SK-N-SH (cell line): ENCODE measurements around the gene ACTL8. TPM values are rescaled to one million over a fixed set of nuclear protein-coding genes. Genes with fewer than 3 reads are reported as not detected.

Experiments used
- CTCF ChIA-PET: fragments of 300-600, 350-600 bp; formaldehyde crosslinking; extraction: SDS; loops from one replicate; lab custom pipeline; 2021; lab: Yijun Ruan, JAX
- POLR2A ChIA-PET: fragments of 350-600 bp; sonication (Branson Sonifier 250); formaldehyde crosslinking; extraction: SDS; loops from one replicate; lab custom pipeline; 2020; ENCODE audit warnings: antibody characterized with exemption, inconsistent platforms; lab: Yijun Ruan, JAX
- DNase-seq: peaks from one replicate; pipeline ENCODE4 v3.0.0; 2012
- H2AFZ ChIP-seq: fragments of 200-600 bp; sonication (generic); 2 replicates; pipeline ENCODE4 v1.8.1; 2016; ENCODE audit warnings: antibody characterized with exemption, mild to moderate bottlenecking, low read depth
- H3F3A ChIP-seq: fragments of 200-600 bp; sonication (generic); replicated peaks from 2 replicates; pipeline ENCODE3; 2016; ENCODE audit warnings: antibody characterized with exemption, mild to moderate bottlenecking; ENCODE audit not compliant: insufficient read depth
- H3K27ac ChIP-seq, 2 experiments: fragments of 200-500 bp in 1 of 2; fragments of 200-600 bp in 1 of 2; sonication (Bioruptor generic) in 1 of 2; sonication (generic), shearing (Covaris generic) in 1 of 2; 2 replicates each; pipeline versions ENCODE4 v1.5.1 to v1.6.1; 2014 to 2016; ENCODE audit warnings: low read depth in 2 of 2, inconsistent platforms in 1 of 2, low read length in 1 of 2, mild to moderate bottlenecking in 1 of 2, mixed read lengths in 1 of 2
- H3K27me3 ChIP-seq: fragments of 200-600 bp; sonication (generic), shearing (Covaris generic); 2 replicates; pipeline ENCODE4 v1.6.1; 2016; ENCODE audit warnings: mixed run types; ENCODE audit not compliant: insufficient read depth
- H3K36me3 ChIP-seq, 2 experiments: fragments of 200-500 bp in 1 of 2; fragments of 200-600 bp in 1 of 2; sonication (Bioruptor generic) in 1 of 2; sonication (generic) in 1 of 2; replicated peaks in 1 of 2; 2 replicates each; pipeline versions ENCODE3 to v1.5.1; 2014 to 2016; ENCODE audit warnings: low read length in 1 of 2, mild to moderate bottlenecking in 1 of 2; ENCODE audit not compliant: insufficient read depth in 2 of 2, control insufficient read depth in 1 of 2
- H3K4me1 ChIP-seq, 2 experiments: fragments of 200-500 bp in 1 of 2; fragments of 200-600 bp in 1 of 2; sonication (Bioruptor generic) in 1 of 2; sonication (generic), shearing (Covaris generic) in 1 of 2; 2 replicates each; pipeline versions ENCODE4 v1.5.1 to v1.6.1; 2014 to 2016; ENCODE audit warnings: low read depth in 1 of 2, low read length in 1 of 2, mixed run types in 1 of 2; ENCODE audit not compliant: insufficient read depth in 2 of 2, control insufficient read depth in 1 of 2
- H3K4me2 ChIP-seq: fragments of 200-600 bp; sonication (generic), shearing (Covaris generic); 2 replicates; pipeline ENCODE4 v1.6.1; 2017; ENCODE audit warnings: mixed run types
- H3K4me3 ChIP-seq, 2 experiments: fragments of 200-500 bp in 1 of 2; fragments of 200-600 bp in 1 of 2; sonication (Bioruptor generic) in 1 of 2; sonication (generic), shearing (Covaris generic) in 1 of 2; 2 replicates each; pipeline versions ENCODE4 v1.5.1 to v1.8.1; 2014 to 2016; ENCODE audit warnings: low read depth in 2 of 2, inconsistent platforms in 1 of 2, low read length in 1 of 2, mild to moderate bottlenecking in 1 of 2, mixed read lengths in 1 of 2, moderate library complexity in 1 of 2
- H3K79me2 ChIP-seq: fragments of 200-600 bp; sonication (generic); 2 replicates; pipeline ENCODE4 v1.8.1; 2017; ENCODE audit warnings: mild to moderate bottlenecking; ENCODE audit not compliant: insufficient read depth
- H3K9ac ChIP-seq: fragments of 200-600 bp; sonication (generic); 2 replicates; pipeline ENCODE4 v1.6.1; 2017; ENCODE audit warnings: mixed run types
- H3K9me2 ChIP-seq: fragments of 200-600 bp; sonication (generic); 2 replicates; pipeline ENCODE4 v1.6.1; 2017; ENCODE audit warnings: mixed run types
- H3K9me3 ChIP-seq: fragments of 200-600 bp; sonication (generic); 2 replicates; pipeline ENCODE4 v1.6.1; 2017; ENCODE audit warnings: mixed run types, mild to moderate bottlenecking, moderate library complexity
- H4K20me1 ChIP-seq: fragments of 200-600 bp; sonication (generic); 2 replicates; pipeline ENCODE4 v1.6.1; 2017; ENCODE audit warnings: mild to moderate bottlenecking, mixed run types; ENCODE audit not compliant: insufficient read depth
- ELF1 ChIP-seq: IDR thresholded peaks from 2 replicates; pipeline ENCODE4 v1.4.0; 2012
- FOSL2 ChIP-seq: IDR thresholded peaks from 2 replicates; pipeline ENCODE4 v1.4.0; 2012; ENCODE audit warnings: low read depth, mild to moderate bottlenecking, moderate library complexity, borderline replicate concordance
- FOXJ3 ChIP-seq: sonication (generic); formaldehyde crosslinking; IDR thresholded peaks from 2 replicates; pipeline ENCODE4 v1.5.1; 2020; ENCODE audit warnings: mild to moderate bottlenecking, missing genetic modification reagents
- MXI1 ChIP-seq: IDR thresholded peaks from 2 replicates; pipeline ENCODE4 v1.6.1; 2012; ENCODE audit warnings: mild to moderate bottlenecking, low read depth, low read length, improper control_type of control experiment
- NFIC ChIP-seq: IDR thresholded peaks from 2 replicates; pipeline ENCODE4 v1.4.0; 2012; ENCODE audit warnings: borderline replicate concordance
- RAD21 ChIP-seq: IDR thresholded peaks from 2 replicates; pipeline ENCODE4 v1.6.1; 2012; ENCODE audit warnings: mild to moderate bottlenecking, low read length
- RFX5 ChIP-seq: IDR thresholded peaks from 2 replicates; pipeline ENCODE4 v1.6.1; 2012; ENCODE audit warnings: mild to moderate bottlenecking, improper control_type of control experiment, low read length
- RXRA ChIP-seq: IDR thresholded peaks from 2 replicates; pipeline ENCODE4 v1.4.0; 2012; ENCODE audit warnings: low read depth, mild to moderate bottlenecking, borderline replicate concordance
- YY1 ChIP-seq: IDR thresholded peaks from 2 replicates; pipeline ENCODE4 v1.4.0; 2012; ENCODE audit warnings: low read depth, mild to moderate bottlenecking
- WGBS: methylation state at CpG from one replicate; pipeline ENCODE4 v1.1.6; 2017; ENCODE audit warnings: low lambda C conversion rate; 5-methylcytosine and 5-hydroxymethylcytosine counted together
- polyA plus RNA-seq, 3 experiments: library from polyadenylated mRNA; depleted of rRNA; stranded (reverse); fragments of >200 nt; gene quantifications; 2 replicates each; pipeline ENCODE4 v1.2.3, GENCODE V29; 2012
- TF ChIP-seq, protein P1 (sequence below): IDR thresholded peaks from 2 replicates; pipeline ENCODE4 v1.4.0; 2012; ENCODE audit warnings: low read depth

The ACTL8 gene
- polyA plus RNA-seq, 1 of the 3 experiments (the other 2 are of a cell fraction), result 0.05 TPM

DNA sequence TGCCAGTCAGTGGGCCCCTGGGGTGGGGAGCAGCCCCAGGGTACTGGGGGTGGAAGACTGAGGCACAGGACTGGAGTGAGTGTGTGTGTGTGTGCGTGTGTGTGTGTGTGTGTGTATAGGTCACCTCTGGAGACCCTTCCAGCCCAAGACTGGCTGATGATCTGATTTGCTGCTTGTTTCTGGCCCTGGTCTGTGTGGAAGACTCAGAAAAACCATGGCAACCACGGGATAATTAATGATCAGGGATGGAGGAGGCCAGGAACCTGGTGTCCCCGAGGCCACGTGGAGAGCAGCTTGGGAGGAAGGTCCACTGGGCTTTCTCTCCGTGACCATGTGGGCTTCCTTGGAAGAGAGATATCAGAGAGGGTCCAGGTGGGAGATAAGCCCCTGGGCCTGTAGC lies 4.8 kb upstream of the ACTL8 start:
- Histone ChIP-seq H3K9ac (no peak overlapping the region), H2AFZ (no peak overlapping the region), H3K9me2 (no peaks in the 10 kb centered on the region), H3F3A (no peaks in the 10 kb centered on the region), H3K36me3 (no peaks in the 10 kb centered on the region), H3K4me1 (peaks cover 0 to 15% of the 10 kb centered on the region in 2 experiments; a peak in 1 of 4 replicates), H3K4me3 (no peak overlapping the region), H4K20me1 (no peaks in the 10 kb centered on the region), H3K4me2 (no peak overlapping the region), H3K27ac (no peak overlapping the region), H3K79me2 (no peaks in the 10 kb centered on the region), H3K27me3 (no peaks in the 10 kb centered on the region), H3K9me3 (no peaks in the 10 kb centered on the region)
- POLR2A ChIA-PET, result no interaction called here
- 41% methylated on average over 3 of the region's 5 CpGs for WGBS
- TF ChIP-seq, protein P1, sequence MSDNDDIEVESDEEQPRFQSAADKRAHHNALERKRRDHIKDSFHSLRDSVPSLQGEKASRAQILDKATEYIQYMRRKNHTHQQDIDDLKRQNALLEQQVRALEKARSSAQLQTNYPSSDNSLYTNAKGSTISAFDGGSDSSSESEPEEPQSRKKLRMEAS, result no peak
- TF ChIP-seq FOXJ3 (CRISPR knock-in tag) (no peak), NFIC (no peak), FOSL2 (no peak), RXRA (no peak), RFX5 (no peak), RAD21 (no peak), ELF1 (no peak)
- no peak for DNase-seq
- CTCF ChIA-PET, result no interaction called here

DNA sequence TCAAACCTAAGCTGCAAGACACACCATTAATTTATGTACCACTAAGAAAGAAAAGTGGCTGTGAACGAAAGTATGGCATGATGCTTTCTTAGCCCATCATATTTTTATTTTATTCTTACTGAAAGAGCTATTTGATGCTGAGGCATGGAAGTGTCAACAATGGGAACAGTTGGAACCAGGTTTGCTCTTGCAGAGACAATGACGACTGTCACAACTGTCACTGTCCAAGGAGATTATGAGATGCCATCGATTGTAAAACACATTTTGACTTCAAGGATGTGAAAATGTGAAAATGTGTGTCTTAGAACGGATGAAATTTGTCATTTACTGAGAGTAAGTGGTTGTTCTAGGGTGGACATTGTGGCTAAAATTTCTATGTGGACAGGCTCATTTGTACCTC lies 2.8 kb upstream of the ACTL8 start:
- Histone ChIP-seq H4K20me1 (no peaks in the 10 kb centered on the region), H3K4me1 (peaks cover 0 to 15% of the 10 kb centered on the region in 2 experiments; a peak in 1 of 4 replicates), H3F3A (no peaks in the 10 kb centered on the region), H3K36me3 (no peaks in the 10 kb centered on the region), H3K27me3 (no peaks in the 10 kb centered on the region), H3K79me2 (no peaks in the 10 kb centered on the region), H3K9me2 (no peaks in the 10 kb centered on the region), H2AFZ (no peak overlapping the region), H3K4me3 (no peak overlapping the region), H3K9ac (no peak overlapping the region), H3K4me2 (no peak overlapping the region), H3K9me3 (no peaks in the 10 kb centered on the region), H3K27ac (no peak overlapping the region)
- ChIA-PET CTCF (interaction anchor here (1.4 kb wide), 1 partner anchor 32 kb away, joined by 3 read pairs; no protein-coding TSS in a partner anchor), POLR2A (no interaction called here)
- TF ChIP-seq YY1, result no peak
- WGBS, result 27% methylated on average over 4 of the region's 4 CpGs
- DNase-seq, result no peak

DNA sequence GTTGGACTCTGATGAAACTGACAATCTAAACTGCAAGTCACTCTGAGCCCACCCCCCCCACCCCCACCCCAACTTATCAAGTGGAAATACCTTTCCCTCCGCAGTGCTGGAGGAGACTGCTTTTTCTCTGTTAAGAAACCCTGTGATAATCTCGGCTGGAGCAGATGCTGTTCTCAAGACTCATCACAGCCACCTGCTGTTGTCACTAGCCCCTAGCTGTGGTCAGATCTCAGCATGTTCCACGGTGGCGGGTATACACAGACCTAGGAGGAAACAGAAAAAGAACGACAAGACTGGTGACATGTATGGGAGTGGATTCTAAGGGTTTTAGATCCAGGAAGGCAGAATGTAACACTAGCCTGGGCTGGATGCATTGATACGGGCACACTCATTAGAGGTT lies 2.3 kb downstream of the ACTL8 start:
- no peak for TF ChIP-seq YY1
- no peak for TF ChIP-seq MXI1
- Histone ChIP-seq H3K27ac (no peak overlapping the region), H3K4me1 (no peaks in the 10 kb centered on the region), H3K27me3 (no peaks in the 10 kb centered on the region), H3K9me2 (no peaks in the 10 kb centered on the region), H3K36me3 (no peaks in the 10 kb centered on the region), H3K79me2 (no peaks in the 10 kb centered on the region), H3K4me3 (no peak overlapping the region), H3K9me3 (no peaks in the 10 kb centered on the region), H2AFZ (no peak overlapping the region), H4K20me1 (no peaks in the 10 kb centered on the region), H3F3A (no peaks in the 10 kb centered on the region), H3K4me2 (no peak overlapping the region), H3K9ac (no peak overlapping the region)
- 46% methylated on average over 6 of the region's 6 CpGs for WGBS
- no peak for DNase-seq
- ChIA-PET POLR2A (no interaction called here), CTCF (interaction anchor here (2.2 kb wide), 1 partner anchor 12 kb away, joined by 8 read pairs; no protein-coding TSS in a partner anchor)
